ENCODE measurements around the gene TRIM15. TPM values are rescaled to one million over a fixed set of nuclear protein-coding genes. Genes with fewer than 3 reads are reported as not detected.

Gene TRIM15
- total RNA-seq, 1 experiment from 2014 or later: 6.5 TPM

- TF ChIP-seq YY1 (IDR thresholded peaks at IDR 0.05; ENCODE audit: extremely low read depth, insufficient replicate concordance, low read depth, low read length) (no peak), EGR1 (IDR thresholded peaks at IDR 0.05; ENCODE audit: low read depth) (no peak), EZH2phosphoT487 (IDR thresholded peaks at IDR 0.05; ENCODE audit: borderline replicate concordance) (no peak), FOSL1 (IDR thresholded peaks at IDR 0.05; ENCODE audit: low read depth) (no peak), CTCF (IDR thresholded peaks at IDR 0.05 in 2 of 3, conservative IDR thresholded peaks at IDR 0.05 in 1 of 3; ENCODE audit: borderline replicate concordance in 1 of 3, insufficient read depth in 1 of 3, low read depth in 2 of 3, low read length in 2 of 3) (no peak), TCF7L2 (IDR thresholded peaks at IDR 0.05; ENCODE audit: borderline replicate concordance, extremely low read depth, insufficient read depth, insufficient read length) (no peak), CEBPB (IDR thresholded peaks at IDR 0.05; ENCODE audit: low read depth) (no peak), POLR2A (IDR thresholded peaks at IDR 0.05; ENCODE audit: borderline replicate concordance, extremely low read depth, insufficient read depth, insufficient read length) (no peak)
These were observed 9.3 kb downstream of the TRIM15 start (continued) for GRCh38 chr6:30172681-30173080.

GRCh38 chr6:30175765-30176164, 12.4 kb downstream of the TRIM15 start:
- no TSS peak for BruUV-seq (replicated peaks)
- no peaks in the 10 kb centered on the region for H4K20me1 ChIP-seq (ENCODE audit: insufficient read depth)
- POLR2A ChIA-PET: no interaction called here
- CTCF ChIA-PET: interaction anchor here (0.5 to 0.6 kb wide), 2 partner anchors 20 to 74 kb away, joined by 3 read pairs; no protein-coding TSS in a partner anchor
- peaks cover 0 to 8% of the 10 kb centered on the region in 2 experiments; a peak in 1 of 4 replicates for H3K9me3 ChIP-seq (ENCODE audit: control insufficient read depth in 1 of 2, insufficient read depth in 1 of 2, low read depth in 1 of 2, low read length in 2 of 2)
- no peak for DNase-seq (ENCODE audit: low read depth, low spot score)
- H3K27ac ChIP-seq (ENCODE audit: low read depth, low read length): no peak overlapping the region
- H2AFZ ChIP-seq (ENCODE audit: low read depth, low read length, poor library complexity, severe bottlenecking): no peak overlapping the region
- no peaks in the 10 kb centered on the region for H3K36me3 ChIP-seq (ENCODE audit: control insufficient read depth in 1 of 2, insufficient read depth in 2 of 2, low read length in 2 of 2)
- no peak overlapping the region for H3K4me2 ChIP-seq (ENCODE audit: low read length)
- H3K27me3 ChIP-seq (ENCODE audit: insufficient read depth, low read length): no peaks in the 10 kb centered on the region
- H3K9me2 ChIP-seq (ENCODE audit: insufficient read depth): no peaks in the 10 kb centered on the region
- H3K4me3 ChIP-seq (replicated peaks in 1 of 2; ENCODE audit: low read depth in 1 of 2, low read length in 2 of 2): no peak overlapping the region
- H3K9ac ChIP-seq (ENCODE audit: low read length): no peak overlapping the region
- H3K4me1 ChIP-seq (ENCODE audit: control insufficient read depth in 1 of 2, insufficient read depth in 2 of 2, low read length in 2 of 2): no peaks in the 10 kb centered on the region
- ATAC-seq: no peak
- no peaks in the 10 kb centered on the region for H3K79me2 ChIP-seq (ENCODE audit: insufficient read depth, low read length)
- intact Hi-C loops (cut with micrococcal nuclease): loop anchor here (10.0 kb wide), 1 partner anchor 141 kb away; no protein-coding TSS in a partner anchor
- RAD21 ChIA-PET (ENCODE audit: low non-redundant PET in 1 of 2, low total read pairs in 2 of 2, uncharacterized antibody in 2 of 2, unreplicated experiment in 2 of 2): no interaction called here
- TF ChIP-seq CEBPB (IDR thresholded peaks at IDR 0.05; ENCODE audit: low read depth) (no peak), EZH2phosphoT487 (IDR thresholded peaks at IDR 0.05; ENCODE audit: borderline replicate concordance) (no peak), JUND (IDR thresholded peaks at IDR 0.05) (no peak), POLR2A (IDR thresholded peaks at IDR 0.05; ENCODE audit: borderline replicate concordance, extremely low read depth, insufficient read depth, insufficient read length) (no peak), EZH2 (IDR thresholded peaks at IDR 0.05) (no peak), ZNF274 (IDR thresholded peaks at IDR 0.05; ENCODE audit: low read depth, low read length) (no peak), CTCF (IDR thresholded peaks at IDR 0.05 in 2 of 3, conservative IDR thresholded peaks at IDR 0.05 in 1 of 3; ENCODE audit: borderline replicate concordance in 1 of 3, insufficient read depth in 1 of 3, low read depth in 2 of 3, low read length in 2 of 3) (no peak), ZBTB33 (IDR thresholded peaks at IDR 0.05; ENCODE audit: extremely low read depth, insufficient replicate concordance, low read length) (no peak), EGR1 (IDR thresholded peaks at IDR 0.05; ENCODE audit: low read depth) (no peak), REST (IDR thresholded peaks at IDR 0.05; ENCODE audit: low read depth) (no peak), FOSL1 (IDR thresholded peaks at IDR 0.05; ENCODE audit: low read depth) (no peak)

All from HCT116 (cell line).